HepG2 (cell line): ENCODE measurements around the gene TMEM184C. TPM values are rescaled to one million over a fixed set of nuclear protein-coding genes. Genes with fewer than 3 reads are reported as not detected.

ENCODE experiments used
- ATAC-seq: fragments of 200-7000 bp; cut with Tn5 transposase; 3 replicates; pipeline ENCODE4 v1.9.1; 2020; ENCODE audit warnings: mild to moderate bottlenecking, moderate library complexity
- BruUV-seq: library from RNA; stranded (reverse); fragments of 400-500 nt; replicated peaks from 2 replicates; lab custom pipeline; 2021; lab: Mats Ljungman, UMichigan
- CTCF ChIA-PET: fragments of 300-600 bp; formaldehyde crosslinking; extraction: SDS; loops from one replicate; lab custom pipeline; 2021; ENCODE audit warnings: low total read pairs, inconsistent platforms, low intra/inter-chr PET ratio; lab: Yijun Ruan, JAX
- POLR2A ChIA-PET: fragments of 350-600 bp; sonication (Branson Sonifier 250); formaldehyde crosslinking; loops from one replicate; lab custom pipeline; 2020; ENCODE audit warnings: antibody characterized with exemption, inconsistent platforms; lab: Yijun Ruan, JAX
- DNase-seq: peaks from one replicate; pipeline ENCODE4 v3.0.0-alpha.2; 2015; ENCODE audit warnings: low spot score
- FAIRE-seq: peaks from 3 replicates; lab custom pipeline; 2011; peaks lifted over from hg19 to GRCh38; lab: Jason Lieb, UNC
- H2AFZ ChIP-seq: one replicate; pipeline ENCODE4 v1.6.1; 2011; ENCODE audit warnings: low read length, inconsistent platforms
- H3K27ac ChIP-seq: fragments of 300-600 bp; 3 replicates; pipeline ENCODE4 v1.8.0; 2011; ENCODE audit warnings: mixed run types, mild to moderate bottlenecking, mixed read lengths, low read length, inconsistent platforms; ENCODE audit not compliant: insufficient read depth; ENCODE audit errors: extremely low read length
- H3K27me3 ChIP-seq, 2 experiments: fragments of 200-600 bp in 1 of 2; 2 replicates in 1 of 2; 3 replicates in 1 of 2; pipeline versions ENCODE4 v1.6.0 to v1.8.0; 2011; ENCODE audit warnings: low read length in 2 of 2, mild to moderate bottlenecking in 2 of 2, moderate library complexity in 2 of 2, inconsistent platforms in 1 of 2; ENCODE audit not compliant: insufficient read depth in 2 of 2, control insufficient read depth in 1 of 2
- H3K36me3 ChIP-seq, 2 experiments: fragments of 200-600 bp in 1 of 2; replicated peaks in 1 of 2; 2 replicates in 1 of 2; 3 replicates in 1 of 2; pipeline versions ENCODE4 v1.5.1 to v1.8.0; 2011; ENCODE audit warnings: low read length in 2 of 2, inconsistent platforms in 1 of 2; ENCODE audit not compliant: insufficient read depth in 2 of 2, control insufficient read depth in 1 of 2
- H3K4me1 ChIP-seq: 2 replicates; pipeline ENCODE4 v1.5.1; 2012; ENCODE audit warnings: low read length, inconsistent platforms; ENCODE audit not compliant: insufficient read depth
- H3K4me2 ChIP-seq: 2 replicates; pipeline ENCODE4 v1.6.0; 2011; ENCODE audit warnings: low read depth, low read length, inconsistent platforms
- H3K4me3 ChIP-seq, 3 experiments: fragments of 200-600 bp in 1 of 3; sonication (generic), shearing (Covaris generic) in 1 of 3; replicated peaks in 1 of 3; 2 replicates each; pipeline ENCODE4 v1.5.1; 2011 to 2016; ENCODE audit warnings: low read length in 3 of 3, inconsistent platforms in 2 of 3, low read depth in 2 of 3, mild to moderate bottlenecking in 2 of 3, control low read depth in 1 of 3, mixed read lengths in 1 of 3; ENCODE audit not compliant: insufficient read depth in 1 of 3
- H3K79me2 ChIP-seq: one replicate; pipeline ENCODE4 v1.6.1; 2011; ENCODE audit warnings: low read length, inconsistent platforms; ENCODE audit not compliant: insufficient read depth
- H3K9ac ChIP-seq: 2 replicates; pipeline ENCODE4 v1.6.0; 2011; ENCODE audit warnings: mild to moderate bottlenecking, low read depth, low read length, inconsistent platforms; ENCODE audit not compliant: insufficient read depth
- H3K9me3 ChIP-seq: 2 replicates; pipeline ENCODE4 v1.5.1; 2012; ENCODE audit warnings: mild to moderate bottlenecking, low read length
- H4K20me1 ChIP-seq: 2 replicates; pipeline ENCODE4 v1.6.0; 2011; ENCODE audit warnings: inconsistent platforms, mild to moderate bottlenecking, low read length, moderate library complexity; ENCODE audit not compliant: insufficient read depth
- AHDC1 ChIP-seq: sonication (generic); formaldehyde crosslinking; IDR thresholded peaks from 2 replicates; pipeline ENCODE4 v1.5.1; 2020; ENCODE audit warnings: mild to moderate bottlenecking, missing genetic modification reagents, borderline replicate concordance
- AHR ChIP-seq: IDR thresholded peaks from 2 replicates; pipeline ENCODE4 v1.6.1; 2018; ENCODE audit warnings: missing genetic modification reagents, missing compliant biosample characterization
- CCAR2 ChIP-seq: fragments of 200-400 bp; formaldehyde crosslinking; optimal IDR thresholded peaks from 2 replicates; pipeline ENCODE3; 2018; ENCODE audit warnings: low read depth, mild to moderate bottlenecking, low read length, moderate library complexity
- HDAC2 ChIP-seq: sonication (generic); formaldehyde crosslinking; IDR thresholded peaks from 2 replicates; pipeline ENCODE4 v1.4.0; 2020; ENCODE audit warnings: missing genetic modification reagents
- ISX ChIP-seq: sonication (generic); formaldehyde crosslinking; conservative IDR thresholded peaks from 2 replicates; pipeline ENCODE4 v1.5.0; 2020; ENCODE audit warnings: missing genetic modification reagents
- KLF9 ChIP-seq: IDR thresholded peaks from 2 replicates; pipeline ENCODE4 v1.6.1; 2016; ENCODE audit warnings: low read depth
- RFXANK ChIP-seq: IDR thresholded peaks from 2 replicates; pipeline ENCODE4 v1.6.1; 2016
- SNAI1 ChIP-seq: sonication (generic); formaldehyde crosslinking; IDR thresholded peaks from 2 replicates; pipeline ENCODE4 v1.5.0; 2020; ENCODE audit warnings: mild to moderate bottlenecking, missing genetic modification reagents, borderline replicate concordance
- TGIF2 ChIP-seq: IDR thresholded peaks from 2 replicates; pipeline ENCODE4 v1.6.1; 2016; ENCODE audit warnings: control low read depth, missing compliant biosample characterization
- XBP1 ChIP-seq: sonication (generic); formaldehyde crosslinking; IDR thresholded peaks from 2 replicates; pipeline ENCODE4 v1.5.0; 2020; ENCODE audit warnings: missing genetic modification reagents
- ZEB1 ChIP-seq: IDR thresholded peaks from 2 replicates; pipeline ENCODE4 v1.6.1; 2012; ENCODE audit warnings: mild to moderate bottlenecking, low read depth, inconsistent platforms; ENCODE audit not compliant: insufficient replicate concordance
- ZIK1 ChIP-seq: sonication (generic); formaldehyde crosslinking; IDR thresholded peaks from 2 replicates; pipeline ENCODE4 v1.5.0; 2020; ENCODE audit warnings: mild to moderate bottlenecking, low read depth, missing genetic modification reagents, borderline replicate concordance
- ZNF367 ChIP-seq: sonication (generic); formaldehyde crosslinking; IDR thresholded peaks from 2 replicates; pipeline ENCODE4 v1.4.0; 2020; ENCODE audit warnings: missing genetic modification reagents, borderline replicate concordance
- ZNF543 ChIP-seq: sonication (generic); formaldehyde crosslinking; IDR thresholded peaks from 2 replicates; pipeline ENCODE4 v1.4.0; 2020; ENCODE audit warnings: mild to moderate bottlenecking, missing genetic modification reagents
- ZNF607 ChIP-seq: sonication (generic); formaldehyde crosslinking; IDR thresholded peaks from 2 replicates; pipeline ENCODE4 v1.5.1; 2020; ENCODE audit warnings: missing genetic modification reagents, mild to moderate bottlenecking, borderline replicate concordance
- ZNF777 ChIP-seq: sonication (generic); formaldehyde crosslinking; IDR thresholded peaks from 2 replicates; pipeline ENCODE4 v1.4.0; 2020; ENCODE audit warnings: missing genetic modification reagents
- ZNF841 ChIP-seq: sonication (generic); formaldehyde crosslinking; IDR thresholded peaks from 2 replicates; pipeline ENCODE4 v1.8.1; 2023; ENCODE audit warnings: missing genetic modification reagents, borderline replicate concordance
- WGBS: methylation state at CpG from one replicate; pipeline ENCODE4 v1.1.6; 2017; ENCODE audit warnings: low lambda C conversion rate; 5-methylcytosine and 5-hydroxymethylcytosine counted together
- in situ Hi-C: cut with HindIII; loops from 2 replicates; pipeline ENCODE4 v1.10.0; 2017; ENCODE audit warnings: low pct_unique_long_range_greater_than_20kb; ENCODE audit not compliant: extremely low pct_ligation_motif_present
- intact Hi-C: fragments of 100-400 bp; cut with micrococcal nuclease; formaldehyde crosslinking; loops from one replicate; pipeline ENCODE4 v1.10.0; 2022; ENCODE audit not compliant: unreplicated experiment
- polyA plus RNA-seq, 8 experiments: library from polyadenylated mRNA; depleted of rRNA in 3 of 8; stranded (reverse) in 7 of 8; unstranded in 1 of 8; fragments of >200 nt; fragmentation: Illumina TruSeq in 4 of 8; extraction: Trizol in 4 of 8; gene quantifications; 2 replicates each; pipeline versions ENCODE4 v1.2.1 to v1.2.3, GENCODE V29; 2011 to 2016; ENCODE audit warnings: low read depth in 4 of 8, missing spikeins in 1 of 8, mixed read lengths in 1 of 8; ENCODE audit not compliant: insufficient read depth in 1 of 8
- total RNA-seq, 5 experiments: library from RNA; depleted of rRNA; stranded (reverse); fragments of >200 nt; fragmentation: Illumina TruSeq; extraction: Trizol; gene quantifications; 2 replicates each; pipeline ENCODE4 v1.2.3, GENCODE V29; 2016; ENCODE audit warnings: low read depth in 1 of 5

The TMEM184C gene
- total and polyA plus RNA-seq, 2 of the 13 experiments (the other 11 are each of a cell fraction or from before 2014, with no cell fraction given), result 13.9 to 26.1 TPM

DNA sequence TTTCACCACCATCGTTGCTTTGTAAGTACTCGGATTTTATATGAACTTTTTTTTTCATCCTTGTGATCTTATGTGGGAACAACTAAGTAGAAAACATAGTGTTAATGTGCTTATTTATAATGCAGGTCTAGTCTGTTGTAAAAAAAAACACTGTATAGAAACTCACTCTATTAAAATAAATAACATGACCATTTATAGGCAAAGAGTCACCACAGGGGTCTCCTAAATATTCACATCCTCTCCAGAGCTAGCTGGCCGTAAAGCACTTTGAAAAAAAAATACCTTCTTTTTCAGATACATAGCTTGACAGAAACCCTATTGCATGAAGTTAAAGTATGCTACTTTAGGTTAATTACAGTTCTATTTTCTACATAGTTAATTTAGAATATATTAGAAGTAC, 11.2 kb downstream of the TMEM184C start:
- Histone ChIP-seq H3K4me1 (no peaks in the 10 kb centered on the region), H3K36me3 (peaks cover 1 to 48% of the 10 kb centered on the region in 2 experiments; a peak in 4 of 5 replicates), H4K20me1 (no peaks in the 10 kb centered on the region), H3K27ac (no peak overlapping the region), H3K9me3 (no peaks in the 10 kb centered on the region), H3K4me3 (no peak overlapping the region), H3K4me2 (no peak overlapping the region), H3K79me2 (no peaks in the 10 kb centered on the region), H2AFZ (no peak overlapping the region), H3K9ac (no peak overlapping the region), H3K27me3 (no peaks in the 10 kb centered on the region)
- ATAC-seq (no peak), FAIRE-seq (no peak), DNase-seq (no peak)
- WGBS, result 98% methylated on average over 3 of the region's 3 CpGs
- ChIA-PET POLR2A (interaction anchor here (0.8 kb wide), 1 partner anchor 11 kb away, joined by 4 read pairs; the partner anchor contains the start of gene TMEM184C), CTCF (no interaction called here)
- intact Hi-C loops (no loop called here), in situ Hi-C loops (no loop called here)
- no TSS peak for BruUV-seq
- no peak for TF ChIP-seq ZNF367
- TF ChIP-seq ZNF777 (CRISPR knock-in tag), result no peak
- TF ChIP-seq ZIK1 (CRISPR knock-in tag), result no peak
- no peak for TF ChIP-seq RFXANK
- TF ChIP-seq XBP1 (CRISPR knock-in tag), result no peak
- TF ChIP-seq ZNF543 (CRISPR knock-in tag), result no peak
- no peak for TF ChIP-seq TGIF2 (CRISPR knock-in tag)
- TF ChIP-seq CCAR2, result no peak
- no peak for TF ChIP-seq AHR (CRISPR knock-in tag)
- no peak for TF ChIP-seq SNAI1 (CRISPR knock-in tag)
- TF ChIP-seq ZEB1, result no peak
- TF ChIP-seq HDAC2 (CRISPR knock-in tag), result no peak
- no peak for TF ChIP-seq ISX
- TF ChIP-seq KLF9, result no peak
- no peak for TF ChIP-seq ZNF607
- TF ChIP-seq ZNF841 (CRISPR knock-in tag), result no peak
- TF ChIP-seq AHDC1 (CRISPR knock-in tag), result no peak
